ENCODE measurements around the gene AGAP6. TPM values are rescaled to one million over a fixed set of nuclear protein-coding genes. Genes with fewer than 3 reads are reported as not detected.
"Not testable (repeated sequence)": the region's sequence is repeated elsewhere in the genome, so short reads cannot be mapped to it uniquely, and the experiment has no call there.

Gene AGAP6
- total RNA-seq, 2 experiments from 2014 or later, result 15.9 to 17.1 TPM

DNA sequence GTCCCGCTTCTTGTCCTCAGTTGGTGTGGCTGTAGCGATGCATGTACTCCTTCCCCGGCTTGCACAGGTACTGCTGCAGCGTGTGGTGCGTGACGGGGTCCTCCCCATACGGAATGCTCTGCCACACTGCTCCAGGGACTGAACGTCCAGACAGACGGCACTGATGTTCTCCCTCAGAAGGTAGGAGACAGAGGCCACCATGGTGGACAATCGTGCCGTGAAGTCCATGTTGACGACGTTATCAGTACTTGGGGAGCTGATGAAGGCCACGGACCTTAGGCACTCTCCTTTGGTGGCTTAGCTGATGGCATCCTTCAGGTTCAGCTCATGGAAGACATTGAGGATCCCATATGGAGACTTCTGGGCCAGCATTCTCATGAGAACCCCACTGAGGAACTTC lies 37.4 kb downstream of the AGAP6 start:
- no peaks in the 10 kb centered on the region for H3K9me2 ChIP-seq (ENCODE audit: insufficient read depth, low read length)
- H4K20me1 ChIP-seq (ENCODE audit: insufficient read depth, low read length), result no peaks in the 10 kb centered on the region
- no TSS peak for BruUV-seq (replicated peaks)
- H3K36me3 ChIP-seq (ENCODE audit: insufficient read depth, low read length), result no peaks in the 10 kb centered on the region
- ChIA-PET CTCF (ENCODE audit: unreplicated experiment) (no interaction called here), POLR2A (interaction anchor here (0.5 kb wide), 1 partner anchor 21 kb away, joined by 4 read pairs; no protein-coding TSS in a partner anchor)
- no peak for DNase-seq (ENCODE audit: low spot score)
- H3K79me2 ChIP-seq (ENCODE audit: insufficient read depth, low read depth, low read length), result no peaks in the 10 kb centered on the region
- H3K27ac ChIP-seq (ENCODE audit: low read depth, low read length, poor library complexity, severe bottlenecking), result no peak overlapping the region
- TF ChIP-seq EZH2phosphoT487 (IDR thresholded peaks at IDR 0.05; ENCODE audit: borderline replicate concordance, low read depth, low read length), result no peak
- TF ChIP-seq, protein P1, sequence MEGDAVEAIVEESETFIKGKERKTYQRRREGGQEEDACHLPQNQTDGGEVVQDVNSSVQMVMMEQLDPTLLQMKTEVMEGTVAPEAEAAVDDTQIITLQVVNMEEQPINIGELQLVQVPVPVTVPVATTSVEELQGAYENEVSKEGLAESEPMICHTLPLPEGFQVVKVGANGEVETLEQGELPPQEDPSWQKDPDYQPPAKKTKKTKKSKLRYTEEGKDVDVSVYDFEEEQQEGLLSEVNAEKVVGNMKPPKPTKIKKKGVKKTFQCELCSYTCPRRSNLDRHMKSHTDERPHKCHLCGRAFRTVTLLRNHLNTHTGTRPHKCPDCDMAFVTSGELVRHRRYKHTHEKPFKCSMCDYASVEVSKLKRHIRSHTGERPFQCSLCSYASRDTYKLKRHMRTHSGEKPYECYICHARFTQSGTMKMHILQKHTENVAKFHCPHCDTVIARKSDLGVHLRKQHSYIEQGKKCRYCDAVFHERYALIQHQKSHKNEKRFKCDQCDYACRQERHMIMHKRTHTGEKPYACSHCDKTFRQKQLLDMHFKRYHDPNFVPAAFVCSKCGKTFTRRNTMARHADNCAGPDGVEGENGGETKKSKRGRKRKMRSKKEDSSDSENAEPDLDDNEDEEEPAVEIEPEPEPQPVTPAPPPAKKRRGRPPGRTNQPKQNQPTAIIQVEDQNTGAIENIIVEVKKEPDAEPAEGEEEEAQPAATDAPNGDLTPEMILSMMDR (conservative IDR thresholded peaks at IDR 0.05; ENCODE audit: low read length), result no peak
- no peak overlapping the region for H3K4me3 ChIP-seq (ENCODE audit: low read depth, low read length, poor library complexity, severe bottlenecking)
- no peak overlapping the region for H3K4me2 ChIP-seq (ENCODE audit: low read length)
- H3K9me3 ChIP-seq (ENCODE audit: low read length), result no peaks in the 10 kb centered on the region
- intact Hi-C loops (cut with micrococcal nuclease; ENCODE audit: unreplicated experiment), result no loop called here
- H3K4me1 ChIP-seq (ENCODE audit: insufficient read depth, low read length, poor library complexity, severe bottlenecking), result no peaks in the 10 kb centered on the region
- no peak overlapping the region for H2AFZ ChIP-seq (ENCODE audit: low read length)

- no peak for DNase-seq (ENCODE audit: low spot score)
- no peaks in the 10 kb centered on the region for H3K79me2 ChIP-seq (ENCODE audit: insufficient read depth, low read depth, low read length)
- H3K9me2 ChIP-seq (ENCODE audit: insufficient read depth, low read length), result no peaks in the 10 kb centered on the region
- no peaks in the 10 kb centered on the region for H4K20me1 ChIP-seq (ENCODE audit: insufficient read depth, low read length)
- no TSS peak for BruUV-seq (replicated peaks)
- no peak overlapping the region for H3K4me3 ChIP-seq (ENCODE audit: low read depth, low read length, poor library complexity, severe bottlenecking)
- CTCF ChIA-PET (ENCODE audit: unreplicated experiment), result no interaction called here
- intact Hi-C loops (cut with micrococcal nuclease; ENCODE audit: unreplicated experiment), result no loop called here
- no peaks in the 10 kb centered on the region for H3K4me1 ChIP-seq (ENCODE audit: insufficient read depth, low read length, poor library complexity, severe bottlenecking)
- no peak overlapping the region for H2AFZ ChIP-seq (ENCODE audit: low read length)
- TF ChIP-seq, protein P1 (conservative IDR thresholded peaks at IDR 0.05; ENCODE audit: low read length), result no peak
- no peak for TF ChIP-seq EZH2phosphoT487 (IDR thresholded peaks at IDR 0.05; ENCODE audit: borderline replicate concordance, low read depth, low read length)
- no peaks in the 10 kb centered on the region for H3K36me3 ChIP-seq (ENCODE audit: insufficient read depth, low read length)
- no peak overlapping the region for H3K4me2 ChIP-seq (ENCODE audit: low read length)
- no peak overlapping the region for H3K27ac ChIP-seq (ENCODE audit: low read depth, low read length, poor library complexity, severe bottlenecking)
- no peaks in the 10 kb centered on the region for H3K9me3 ChIP-seq (ENCODE audit: low read length)
- POLR2A ChIA-PET, result no interaction called here
These were observed 39.0 kb downstream of the AGAP6 start for GRCh38 chr10:50027195-50027594.

- Histone ChIP-seq H3K9me2 (ENCODE audit: insufficient read depth, low read length) (no peaks in the 10 kb centered on the region), H3K79me2 (ENCODE audit: insufficient read depth, low read depth, low read length) (no peaks in the 10 kb centered on the region), H4K20me1 (ENCODE audit: insufficient read depth, low read length) (no peaks in the 10 kb centered on the region), H3K9me3 (ENCODE audit: low read length) (no peaks in the 10 kb centered on the region), H2AFZ (ENCODE audit: low read length) (no peak overlapping the region), H3K4me1 (ENCODE audit: insufficient read depth, low read length, poor library complexity, severe bottlenecking) (no peaks in the 10 kb centered on the region), H3K4me3 (ENCODE audit: low read depth, low read length, poor library complexity, severe bottlenecking) (no peak overlapping the region), H3K27ac (ENCODE audit: low read depth, low read length, poor library complexity, severe bottlenecking) (no peak overlapping the region), H3K36me3 (ENCODE audit: insufficient read depth, low read length) (no peaks in the 10 kb centered on the region), H3K4me2 (ENCODE audit: low read length) (no peak overlapping the region)
- BruUV-seq (replicated peaks), result no TSS peak
- ChIA-PET CTCF (ENCODE audit: unreplicated experiment) (no interaction called here), POLR2A (no interaction called here)
- intact Hi-C loops (cut with micrococcal nuclease; ENCODE audit: unreplicated experiment), result no loop called here
- no peak for DNase-seq (ENCODE audit: low spot score)
- TF ChIP-seq, protein P1 (conservative IDR thresholded peaks at IDR 0.05; ENCODE audit: low read length), result no peak
- TF ChIP-seq EZH2phosphoT487 (IDR thresholded peaks at IDR 0.05; ENCODE audit: borderline replicate concordance, low read depth, low read length), result no peak
These were observed 45.3 kb downstream of the AGAP6 start for GRCh38 chr10:50033481-50033880.

GRCh38 chr10:50035337-50035736 lies 47.1 kb downstream of the AGAP6 start:
- H4K20me1 ChIP-seq (ENCODE audit: insufficient read depth, low read length); H3K36me3 ChIP-seq (ENCODE audit: insufficient read depth, low read length); DNase-seq (ENCODE audit: low spot score); H3K9me3 ChIP-seq (ENCODE audit: low read length); H3K79me2 ChIP-seq (ENCODE audit: insufficient read depth, low read depth, low read length); H3K27ac ChIP-seq (ENCODE audit: low read depth, low read length, poor library complexity, severe bottlenecking); H3K4me2 ChIP-seq (ENCODE audit: low read length); POLR2A ChIA-PET; H3K4me1 ChIP-seq (ENCODE audit: insufficient read depth, low read length, poor library complexity, severe bottlenecking); H2AFZ ChIP-seq (ENCODE audit: low read length); H3K4me3 ChIP-seq (ENCODE audit: low read depth, low read length, poor library complexity, severe bottlenecking); intact Hi-C loops (cut with micrococcal nuclease; ENCODE audit: unreplicated experiment); BruUV-seq (replicated peaks); CTCF ChIA-PET (ENCODE audit: unreplicated experiment); H3K9me2 ChIP-seq (ENCODE audit: insufficient read depth, low read length): not testable (repeated sequence)

Data from OCI-LY7 (cell line).